HG03045 (cell line): ENCODE results near the gene DECR2.
"Not testable (repeated sequence)": the region's sequence is repeated elsewhere in the genome, so short reads cannot be mapped to it uniquely, and the experiment has no call there.

Experiments used
- ATAC-seq: cut with Tn5 transposase; IDR thresholded peaks from one replicate; pipeline ENCODE4 v1.9.1; 2021; ENCODE audit warnings: mild to moderate bottlenecking, moderate library complexity; ENCODE audit not compliant: unreplicated experiment

Gene DECR2

GRCh38 chr16:378821-379182, 22.9 kb upstream of the DECR2 start:
- ATAC-seq, result no peak

- no peak for ATAC-seq
Measured at GRCh38 chr16:379183-379960, 22.3 kb upstream of the DECR2 start.

- no peak for ATAC-seq
Measured at GRCh38 chr16:379961-380761, 21.5 kb upstream of the DECR2 start.

- no peak for ATAC-seq
Measured at GRCh38 chr16:380762-381011, 21.0 kb upstream of the DECR2 start.

- peak; percentile 12 for ATAC-seq
Measured at GRCh38 chr16:381012-381788, 20.5 kb upstream of the DECR2 start.

- peak; percentile 62 for ATAC-seq
Measured at GRCh38 chr16:381789-382717, 19.6 kb upstream of the DECR2 start, which contains the start of gene PGAP6. Gene PGAP6, minus strand, starts transcription at chr16:381978. Its CDS starts 157 bp downstream, at chr16:381821.

- no peak for ATAC-seq
Measured at GRCh38 chr16:383326-384051, 18.2 kb upstream of the DECR2 start.

GRCh38 chr16:386641-387156, 15.0 kb upstream of the DECR2 start:
- ATAC-seq, result no peak

GRCh38 chr16:387761-388666, 13.7 kb upstream of the DECR2 start:
- ATAC-seq, result not testable (repeated sequence)

GRCh38 chr16:389352-389751, 12.3 kb upstream of the DECR2 start:
- no peak for ATAC-seq

GRCh38 chr16:391885-392335, 9.8 kb upstream of the DECR2 start:
- no peak for ATAC-seq

- ATAC-seq, result no peak
Measured at GRCh38 chr16:392450-393030, 9.1 kb upstream of the DECR2 start.

- ATAC-seq, result no peak
Measured at GRCh38 chr16:396199-396598, 5.5 kb upstream of the DECR2 start.

- ATAC-seq, result no peak
Measured at GRCh38 chr16:396605-397004, 5.1 kb upstream of the DECR2 start.

- ATAC-seq, result no peak
Measured at GRCh38 chr16:397135-397661, 4.5 kb upstream of the DECR2 start, which contains the start of gene NME4. Gene NME4, plus strand, starts transcription at chr16:397199. Its CDS starts 24 bp downstream, at chr16:397223.

- no peak for ATAC-seq
Measured at GRCh38 chr16:397736-398332, 3.9 kb upstream of the DECR2 start.

- no peak for ATAC-seq
Measured at GRCh38 chr16:398561-399339, 2.9 kb upstream of the DECR2 start.
